Hindlimb muscle (tissue), 1 donor: Measurements from ENCODE around the gene GSTT4. TPM values are rescaled to one million over a fixed set of nuclear protein-coding genes. Genes with fewer than 3 reads are reported as not detected.
"Not testable (repeated sequence)": the region's sequence is repeated elsewhere in the genome, so short reads cannot be mapped to it uniquely, and the experiment has no call there.

Experiments used
- DNase-seq: peaks from one replicate; pipeline ENCODE4 v3.0.0-alpha.2; 2013
- polyA plus RNA-seq: library from polyadenylated mRNA; unstranded; fragments of 120-200 nt; gene quantifications from one replicate; pipeline ENCODE4 v1.2.1, GENCODE V29; 2013; ENCODE audit not compliant: insufficient read length

GSTT4 gene
- not detected for polyA plus RNA-seq

DNA sequence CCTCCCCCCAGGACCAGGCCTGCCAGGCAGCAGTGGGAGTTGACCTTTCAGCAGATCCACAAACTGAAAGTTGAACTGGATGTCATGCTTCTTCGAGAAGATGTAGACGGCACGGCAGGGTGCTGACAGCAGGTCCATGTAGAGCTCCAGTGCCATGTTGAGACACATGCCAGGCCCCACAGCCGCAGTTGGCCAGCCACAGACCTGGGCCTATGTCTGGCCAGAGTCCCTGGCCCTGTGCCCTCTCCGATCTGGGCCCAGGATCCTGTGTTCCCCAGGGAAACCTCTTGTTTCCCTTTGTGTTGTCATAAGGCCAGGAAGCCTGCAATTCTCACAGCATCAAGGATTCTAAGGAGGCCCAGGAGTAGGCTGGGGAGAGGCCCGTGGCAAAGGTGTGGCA is at the start of gene GSTT4:
GSTT4 (minus strand) TSS at position 253 of the 400 bp plus-strand sequence; CDS start at position 156, 97 bp downstream.
- DNase-seq: no peak

DNA sequence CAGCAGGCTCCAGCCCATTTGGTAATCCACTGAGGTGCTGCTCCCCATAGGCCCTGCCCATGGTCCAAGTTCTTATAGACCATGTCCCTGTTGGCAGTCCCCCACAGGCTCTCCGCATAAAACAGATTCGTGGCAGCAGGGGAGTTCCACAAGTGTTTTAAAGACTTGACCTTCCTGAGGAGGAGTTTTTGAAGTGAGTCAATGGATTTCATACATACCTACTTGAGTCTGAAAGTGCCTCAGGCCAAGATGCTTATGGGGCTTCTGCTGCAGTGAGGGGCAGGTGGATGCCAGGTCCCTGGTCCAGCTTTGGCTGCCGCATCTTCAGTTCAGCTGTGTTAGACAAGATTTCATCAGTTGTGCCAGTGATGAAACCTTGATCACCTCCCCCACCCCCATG is 49.1 kb upstream of the GSTT4 start:
- no peak for DNase-seq

DNA sequence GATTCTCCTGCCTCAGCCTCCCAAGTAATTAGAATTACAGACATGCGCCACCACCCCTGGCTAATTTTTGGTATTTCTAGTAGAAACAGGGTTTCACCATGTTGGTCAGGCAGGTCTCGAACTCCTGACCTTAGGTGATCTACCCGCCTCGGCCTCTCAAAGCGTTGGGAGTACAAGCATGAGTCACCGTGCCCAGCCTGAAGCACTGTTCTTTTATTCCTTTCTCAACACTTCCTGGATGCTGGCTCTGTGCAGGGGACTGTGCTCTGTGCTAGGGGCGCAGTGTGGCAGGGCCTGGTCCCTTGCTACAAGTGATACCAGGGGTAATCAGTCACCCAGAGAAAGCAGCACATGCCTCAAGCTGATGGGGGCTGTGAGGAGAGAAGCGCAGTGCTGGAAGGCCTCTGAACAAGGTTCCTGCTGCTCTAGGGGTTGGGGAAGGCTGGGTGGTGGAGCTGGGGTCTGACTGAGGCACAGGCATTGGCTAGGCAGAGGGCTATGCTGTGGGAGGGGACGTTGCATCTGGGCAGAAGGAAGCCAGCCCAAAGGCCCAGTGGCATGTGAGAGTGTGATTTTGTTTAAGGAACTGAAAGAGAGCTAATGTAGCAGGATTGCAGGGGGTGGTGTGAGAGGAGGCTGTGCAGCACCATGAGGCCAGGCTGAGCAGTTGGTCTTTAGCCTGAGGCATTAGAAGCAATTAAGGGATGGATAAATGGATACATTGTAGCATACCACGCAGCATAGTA is 48.4 kb upstream of the GSTT4 start:
- no peak for DNase-seq

- no peak for DNase-seq
These were observed 46.3 kb upstream of the GSTT4 start for GRCh38 chr22:24051568-24051967.

DNA sequence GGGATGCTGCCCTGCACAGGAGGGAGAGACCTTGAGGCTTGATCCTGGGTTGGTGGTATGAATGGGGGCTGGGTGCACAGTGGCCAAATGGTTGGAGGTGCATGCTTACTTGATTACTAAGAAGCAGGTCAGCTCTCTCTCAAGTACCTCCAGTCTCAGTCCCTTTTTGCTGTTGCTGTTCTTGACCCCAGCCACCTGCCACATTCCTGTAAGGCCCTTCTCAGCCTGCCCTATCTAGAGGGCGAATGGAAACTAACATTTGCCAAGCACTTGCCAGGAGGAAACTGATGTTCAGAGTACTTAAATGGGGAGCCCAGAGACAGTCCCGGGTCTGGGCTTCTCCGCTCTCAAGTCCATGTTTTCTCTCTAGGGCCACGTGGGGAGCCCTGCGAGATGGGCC is 45.8 kb upstream of the GSTT4 start:
- no peak for DNase-seq

- DNase-seq: no peak
These were observed 44.7 kb upstream of the GSTT4 start for GRCh38 chr22:24049978-24050377.

DNA sequence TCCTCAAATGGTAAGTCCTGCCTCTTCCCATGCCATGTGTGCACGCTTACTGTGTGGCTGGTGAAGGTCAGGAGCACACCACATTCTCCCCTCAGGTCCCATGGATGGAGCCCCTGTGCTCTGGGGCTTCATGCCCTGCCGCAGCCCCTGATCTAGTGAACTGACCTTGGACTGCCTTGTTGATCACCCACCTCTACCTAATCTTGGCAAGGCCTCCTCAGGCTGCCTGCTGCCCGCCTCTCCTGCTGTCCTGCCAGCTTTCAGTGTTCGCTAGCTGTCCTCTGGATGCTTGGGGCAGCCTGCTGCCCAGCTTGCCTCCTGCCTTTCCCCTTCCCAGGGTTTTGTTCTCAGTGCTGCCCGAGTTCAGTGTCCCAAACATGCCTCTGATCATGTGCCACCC is 44.0 kb upstream of the GSTT4 start:
- DNase-seq: no peak

- DNase-seq: no peak
These were observed 40.8 kb upstream of the GSTT4 start for GRCh38 chr22:24046024-24046423.

DNA sequence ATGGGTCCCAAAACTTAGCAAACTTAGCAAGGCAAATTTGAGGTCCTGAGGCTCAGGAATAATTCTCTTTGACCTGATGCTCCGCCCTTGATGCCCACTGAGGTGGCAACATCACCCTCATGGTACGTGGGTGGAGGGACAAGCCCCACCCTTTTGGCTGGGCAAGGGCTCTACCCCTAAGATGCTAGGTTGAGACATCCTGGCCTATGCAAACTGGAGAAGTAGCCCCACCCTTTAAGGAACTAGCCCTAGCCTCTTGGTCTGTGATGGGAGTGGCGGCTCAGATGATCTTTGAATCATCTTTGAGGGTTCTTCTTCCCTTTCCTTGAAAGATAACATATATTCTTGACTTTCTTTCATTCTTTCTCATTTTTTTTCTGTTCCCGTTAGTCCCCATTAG is 38.7 kb upstream of the GSTT4 start:
- no peak for DNase-seq

DNA sequence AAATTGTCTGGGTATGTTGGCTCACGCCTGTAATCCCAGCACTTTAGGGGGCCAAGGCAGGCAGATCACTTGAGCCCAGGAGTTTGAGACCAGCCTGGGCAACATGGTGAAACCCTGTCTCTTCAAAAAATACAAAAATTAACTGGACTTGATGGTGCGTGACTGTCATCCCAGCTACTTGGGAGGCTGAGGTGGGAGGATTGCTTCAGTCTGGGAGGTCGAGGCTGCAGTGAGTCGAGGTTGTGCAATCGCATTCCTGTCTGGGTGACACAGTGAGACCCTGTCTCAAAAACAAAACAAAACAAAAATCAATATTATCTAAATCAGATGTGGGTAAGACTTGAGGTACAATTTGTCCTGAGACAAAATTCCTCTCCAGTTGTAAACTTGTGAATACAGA is 38.2 kb upstream of the GSTT4 start:
- not testable (repeated sequence) for DNase-seq

DNA sequence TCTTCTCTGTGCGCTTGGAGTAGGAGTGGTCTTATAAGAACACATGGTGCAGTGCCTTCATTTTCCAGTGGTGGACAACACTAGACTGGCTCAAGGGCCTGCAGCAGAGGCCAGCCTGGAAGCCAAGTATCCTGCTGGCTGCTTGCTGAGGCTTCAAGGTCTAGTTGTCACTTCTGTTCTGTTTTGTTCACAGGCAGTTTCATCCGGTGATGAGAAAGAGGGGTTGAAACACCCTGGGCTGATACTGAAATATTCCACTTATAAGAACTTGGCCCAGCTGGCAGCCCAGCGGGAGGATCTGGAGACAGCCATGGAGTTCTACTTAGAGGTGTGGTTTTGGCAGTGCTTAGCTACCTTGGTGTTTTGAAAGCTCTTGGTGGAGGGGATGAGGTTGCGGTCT is 35.7 kb upstream of the GSTT4 start:
- no peak for DNase-seq

GRCh38 chr22:24039046-24039445 is 33.8 kb upstream of the GSTT4 start:
- DNase-seq: no peak

GRCh38 chr22:24037851-24038765 is 32.9 kb upstream of the GSTT4 start:
- DNase-seq: no peak

DNA sequence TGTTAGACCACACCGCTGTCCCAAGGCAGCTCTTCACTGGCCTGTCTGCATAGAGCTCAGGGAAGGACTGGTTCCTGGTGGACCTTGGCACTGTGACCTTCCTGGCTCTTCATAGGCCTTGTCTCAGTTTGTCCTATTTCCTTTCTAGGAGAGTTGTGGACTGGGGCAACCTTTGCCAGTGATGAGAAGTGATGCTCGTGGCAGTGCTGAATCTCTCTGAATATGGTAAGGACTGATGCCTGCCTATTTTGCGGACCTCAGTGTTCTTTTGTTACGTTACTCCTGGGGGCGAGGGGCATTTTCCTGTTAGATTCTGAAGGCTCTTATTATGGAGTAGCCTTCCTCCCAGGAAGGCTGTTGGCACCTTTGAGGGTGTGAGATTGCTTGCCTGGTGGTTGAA is 30.0 kb upstream of the GSTT4 start:
- no peak for DNase-seq

GRCh38 chr22:24033731-24034130 is 28.5 kb upstream of the GSTT4 start:
- no peak for DNase-seq

DNA sequence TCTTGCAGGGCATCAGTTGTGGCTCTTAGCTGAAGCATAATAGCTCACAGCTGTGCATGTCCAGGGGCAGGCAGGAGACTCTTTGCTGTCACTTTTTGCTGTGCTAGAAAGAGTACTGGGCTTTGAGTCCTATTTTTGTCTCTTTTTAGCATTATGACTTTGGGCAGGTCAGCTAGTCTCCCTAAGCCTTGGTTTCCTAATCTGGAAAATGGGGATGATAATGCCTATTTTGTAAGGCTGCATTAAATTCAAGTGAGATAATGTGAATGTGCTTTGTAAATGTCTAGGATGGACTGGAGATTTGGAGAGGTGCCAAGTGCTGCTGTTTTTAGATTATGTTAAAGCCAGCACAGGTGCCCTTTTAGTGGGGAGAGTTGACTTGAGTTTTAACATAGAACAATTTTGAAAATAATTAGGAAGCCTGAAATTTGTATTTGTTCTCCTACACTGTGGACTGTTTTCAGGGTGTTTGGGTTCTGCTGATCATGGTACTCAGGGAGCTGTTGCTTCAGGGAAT is 25.0 kb upstream of the GSTT4 start:
- DNase-seq: no peak

GRCh38 chr22:24029304-24029703 is 24.1 kb upstream of the GSTT4 start:
- DNase-seq: no peak

DNA sequence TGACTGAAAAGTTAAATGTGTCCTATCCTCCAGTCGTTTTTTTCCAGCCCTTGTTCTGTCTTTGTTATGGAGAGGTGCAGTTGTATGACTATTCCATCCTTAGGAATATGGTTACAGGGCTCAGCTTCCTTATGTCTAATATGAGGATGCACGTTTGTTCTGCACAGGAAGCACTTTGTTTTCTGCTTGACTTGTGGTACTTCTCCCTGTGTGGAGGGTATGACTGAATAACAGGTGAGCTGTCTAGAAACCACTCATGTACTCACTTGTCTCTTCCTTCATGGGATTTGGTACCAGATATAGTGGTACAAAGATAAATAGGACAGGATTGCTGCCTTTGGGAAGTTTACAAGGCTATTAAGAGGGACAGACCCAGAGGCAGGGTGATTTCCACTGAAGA is 23.3 kb upstream of the GSTT4 start:
- DNase-seq: no peak

- no peak for DNase-seq
These were observed 22.7 kb upstream of the GSTT4 start for GRCh38 chr22:24027991-24028390.

GRCh38 chr22:24027389-24027975 is 22.2 kb upstream of the GSTT4 start:
- no peak for DNase-seq

- DNase-seq: no peak
These were observed 21.5 kb upstream of the GSTT4 start for GRCh38 chr22:24026733-24027132.

DNA sequence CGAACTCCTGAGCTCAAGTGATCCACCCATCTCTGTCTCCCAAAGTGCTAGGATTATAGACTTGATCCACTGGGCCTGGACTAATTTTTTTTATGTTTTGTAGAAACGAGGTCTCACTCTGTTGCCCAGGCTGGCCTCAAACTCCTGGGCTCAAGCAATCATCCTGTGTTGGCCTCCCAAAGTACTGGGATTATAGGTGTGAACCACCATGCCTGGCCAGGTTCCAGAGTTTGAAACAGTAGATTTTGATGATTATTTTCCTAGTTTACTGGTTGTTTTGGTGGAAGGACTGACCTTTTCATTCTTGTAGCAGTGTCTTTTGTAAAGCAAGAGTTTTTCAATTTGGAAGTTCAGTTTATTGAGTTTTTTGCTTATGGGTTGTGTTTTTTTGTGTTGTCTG is 20.8 kb upstream of the GSTT4 start:
- no peak for DNase-seq

GRCh38 chr22:24025475-24025874 is 20.2 kb upstream of the GSTT4 start:
- DNase-seq: no peak
